Lower leg skin (tissue), 3 donors: ENCODE measurements around the gene GABRD.

ENCODE experiments used
- CTCF ChIP-seq, 3 donors: fragments of 450-650 bp; IDR thresholded peaks; one replicate each; pipeline ENCODE4 v1.5.1; 2016; ENCODE audit warnings: antibody characterized with exemption in 3 of 3, mild to moderate bottlenecking in 3 of 3, moderate library complexity in 2 of 3
- POLR2A ChIP-seq, 2 donors: fragments of 450-650 bp; IDR thresholded peaks; one replicate each; pipeline ENCODE4 v1.6.1; 2016 to 2017; ENCODE audit warnings: antibody characterized with exemption in 2 of 2, mild to moderate bottlenecking in 1 of 2, moderate library complexity in 1 of 2

DNA sequence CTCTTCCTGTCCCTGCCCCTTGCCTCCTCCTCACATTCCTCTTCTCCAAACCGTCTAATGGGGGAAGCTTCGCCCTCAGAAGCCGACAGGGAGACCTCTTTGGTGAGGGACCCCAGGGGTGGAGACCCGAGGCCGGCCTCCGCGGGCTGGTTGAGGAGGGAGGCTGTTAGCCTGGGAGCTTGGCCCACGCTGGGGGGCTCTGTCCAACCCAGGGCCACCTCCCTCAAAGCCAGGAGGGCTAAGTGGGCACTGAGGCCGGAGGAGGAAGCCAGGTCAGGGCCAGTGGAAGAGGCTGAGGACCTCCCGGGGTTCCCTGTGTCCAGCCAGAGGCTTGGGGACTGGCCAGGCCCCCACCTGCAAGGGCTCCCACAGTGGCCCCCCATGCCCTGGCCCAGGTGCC, 5.3 kb downstream of the GABRD start:
- no peak for TF ChIP-seq POLR2A (IDR thresholded peaks at IDR 0.05)
- no peak for TF ChIP-seq CTCF (IDR thresholded peaks at IDR 0.05)
